ENCODE data around the gene EIF4G3.

DNA sequence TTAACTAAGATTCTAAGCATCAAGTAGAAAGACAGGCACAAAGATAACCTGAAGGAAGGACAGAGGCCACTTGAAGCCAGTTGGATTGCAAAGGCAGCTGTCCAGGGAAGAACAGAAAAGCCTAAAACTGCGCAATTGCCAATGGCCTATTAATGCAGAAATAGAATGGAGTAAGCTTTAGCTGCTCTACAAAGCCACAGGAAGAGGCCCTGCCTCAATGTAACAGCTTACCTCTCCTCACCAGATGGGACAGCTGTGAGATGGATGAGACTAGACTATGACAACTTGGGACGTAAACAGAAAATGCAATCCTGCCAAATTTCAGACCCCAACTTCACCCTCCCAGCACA is 176.5 kb downstream of the EIF4G3 start:
- TF ChIP-seq POLR2A (IDR thresholded peaks at IDR 0.05) (no peak), EP300 (IDR thresholded peaks at IDR 0.05; ENCODE audit: low read depth) (no peak), POLR2AphosphoS5 (IDR thresholded peaks at IDR 0.05) (no peak)
- TF ChIP-seq, protein P1, sequence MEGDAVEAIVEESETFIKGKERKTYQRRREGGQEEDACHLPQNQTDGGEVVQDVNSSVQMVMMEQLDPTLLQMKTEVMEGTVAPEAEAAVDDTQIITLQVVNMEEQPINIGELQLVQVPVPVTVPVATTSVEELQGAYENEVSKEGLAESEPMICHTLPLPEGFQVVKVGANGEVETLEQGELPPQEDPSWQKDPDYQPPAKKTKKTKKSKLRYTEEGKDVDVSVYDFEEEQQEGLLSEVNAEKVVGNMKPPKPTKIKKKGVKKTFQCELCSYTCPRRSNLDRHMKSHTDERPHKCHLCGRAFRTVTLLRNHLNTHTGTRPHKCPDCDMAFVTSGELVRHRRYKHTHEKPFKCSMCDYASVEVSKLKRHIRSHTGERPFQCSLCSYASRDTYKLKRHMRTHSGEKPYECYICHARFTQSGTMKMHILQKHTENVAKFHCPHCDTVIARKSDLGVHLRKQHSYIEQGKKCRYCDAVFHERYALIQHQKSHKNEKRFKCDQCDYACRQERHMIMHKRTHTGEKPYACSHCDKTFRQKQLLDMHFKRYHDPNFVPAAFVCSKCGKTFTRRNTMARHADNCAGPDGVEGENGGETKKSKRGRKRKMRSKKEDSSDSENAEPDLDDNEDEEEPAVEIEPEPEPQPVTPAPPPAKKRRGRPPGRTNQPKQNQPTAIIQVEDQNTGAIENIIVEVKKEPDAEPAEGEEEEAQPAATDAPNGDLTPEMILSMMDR (IDR thresholded peaks at IDR 0.05) = no peak

Measured in transverse colon (tissue), 4 donors.